GM06990 (cell line): ENCODE results near the gene GRK5.
"Not testable (repeated sequence)": the region's sequence is repeated elsewhere in the genome, so short reads cannot be mapped to it uniquely, and the experiment has no call there.

Experiments
- DNase-seq: peaks from one replicate; pipeline ENCODE4 v3.0.0-alpha.2; 2011; ENCODE audit not compliant: insufficient read length; ENCODE audit errors: extremely low read depth
- H3K27me3 ChIP-seq: replicated peaks from 2 replicates; pipeline ENCODE4 v1.6.0; 2011; ENCODE audit warnings: low read length; ENCODE audit not compliant: control insufficient read depth, insufficient read depth
- H3K36me3 ChIP-seq: 2 replicates; pipeline ENCODE4 v1.5.1; 2011; ENCODE audit warnings: low read length; ENCODE audit not compliant: control insufficient read depth, insufficient read depth
- H3K4me3 ChIP-seq: replicated peaks from 2 replicates; pipeline ENCODE4 v1.5.1; 2011; ENCODE audit warnings: low read depth, mild to moderate bottlenecking, control low read depth, low read length
- CTCF ChIP-seq: IDR thresholded peaks from 2 replicates; pipeline ENCODE4 v1.5.1; 2011; ENCODE audit warnings: low read length, control low read depth, mild to moderate bottlenecking, inconsistent platforms; ENCODE audit not compliant: insufficient read depth, poor library complexity, severe bottlenecking

Gene GRK5

DNA sequence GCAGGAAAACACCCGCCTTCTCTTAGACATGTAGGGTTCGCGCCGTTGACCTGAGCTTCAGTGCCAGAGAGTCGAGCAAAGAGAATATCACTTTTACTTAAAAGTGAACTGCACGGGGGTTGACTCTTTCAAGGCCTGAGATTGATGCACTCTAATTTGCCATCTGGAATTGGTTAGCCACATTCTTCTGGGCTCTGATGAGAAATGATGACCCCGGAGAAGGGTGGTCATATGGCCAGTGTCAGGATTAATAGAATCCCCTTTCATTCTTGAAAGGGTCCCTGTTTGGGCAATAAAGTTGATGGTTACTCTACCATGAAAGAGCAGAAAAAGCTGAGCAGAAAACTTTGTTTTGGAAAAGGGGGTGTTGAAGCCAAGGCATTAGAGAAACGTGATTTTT is 31.2 kb downstream of the GRK5 start:
- no peak overlapping the region for H3K4me3 ChIP-seq
- H3K27me3 ChIP-seq = no peaks in the 10 kb centered on the region
- DNase-seq = no peak
- no peaks in the 10 kb centered on the region for H3K36me3 ChIP-seq
- no peak for TF ChIP-seq CTCF

- H3K4me3 ChIP-seq, H3K27me3 ChIP-seq, DNase-seq, H3K36me3 ChIP-seq: not testable (repeated sequence)
Observed at GRCh38 chr10:119239015-119239414, 31.6 kb downstream of the GRK5 start.

- H3K4me3 ChIP-seq, H3K27me3 ChIP-seq, H3K36me3 ChIP-seq, DNase-seq: not testable (repeated sequence)
Observed at GRCh38 chr10:119239630-119240029, 32.3 kb downstream of the GRK5 start.

- H3K36me3 ChIP-seq = no peaks in the 10 kb centered on the region
- no peak overlapping the region for H3K4me3 ChIP-seq
- H3K27me3 ChIP-seq = no peaks in the 10 kb centered on the region
- TF ChIP-seq CTCF = no peak
- no peak for DNase-seq
Observed at GRCh38 chr10:119241066-119241465, 33.7 kb downstream of the GRK5 start.

GRCh38 chr10:119242186-119242585 is 34.8 kb downstream of the GRK5 start:
- Histone ChIP-seq H3K27me3 (no peaks in the 10 kb centered on the region), H3K36me3 (no peaks in the 10 kb centered on the region), H3K4me3 (no peak overlapping the region)
- TF ChIP-seq CTCF = no peak
- no peak for DNase-seq

DNA sequence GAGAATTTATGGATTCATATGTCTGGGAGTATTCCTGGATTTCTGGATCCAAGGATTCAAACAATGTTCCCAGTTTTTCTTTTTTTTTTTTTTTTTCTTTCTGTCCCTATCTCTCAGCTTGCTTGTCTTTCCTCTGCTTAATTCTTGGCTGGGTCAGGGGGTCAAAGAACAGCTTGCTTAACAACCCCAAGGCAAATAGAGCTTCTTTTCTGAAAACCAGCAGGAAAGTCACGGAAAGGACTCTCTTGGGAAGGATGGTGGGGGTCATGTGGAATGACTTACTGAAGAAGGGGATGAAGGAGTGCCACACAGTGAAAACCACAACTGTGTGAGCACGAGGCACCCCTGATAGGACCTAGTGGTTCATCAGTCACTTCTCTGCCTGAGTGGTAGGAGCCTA is 36.1 kb downstream of the GRK5 start:
- no peak overlapping the region for H3K4me3 ChIP-seq
- H3K27me3 ChIP-seq = no peaks in the 10 kb centered on the region
- no peaks in the 10 kb centered on the region for H3K36me3 ChIP-seq
- no peak for DNase-seq
- no peak for TF ChIP-seq CTCF

DNA sequence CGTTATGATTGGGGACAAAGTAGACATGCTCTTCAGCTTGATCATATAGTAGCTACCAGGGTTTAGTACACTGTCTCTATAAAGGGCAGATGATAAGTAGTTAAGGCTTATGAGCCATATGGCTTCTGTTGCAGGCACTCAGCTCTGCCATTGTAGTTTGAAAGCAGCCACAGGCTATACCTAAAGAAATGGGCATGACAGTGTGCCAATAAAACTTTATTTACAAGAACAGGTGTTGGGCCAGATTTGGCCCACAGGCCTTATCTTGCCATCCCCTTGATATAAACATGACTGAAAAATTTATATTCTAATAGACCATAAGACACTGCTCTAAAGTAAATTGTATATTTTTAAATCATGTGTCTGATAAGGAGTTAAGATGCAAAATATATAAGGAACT is 36.6 kb downstream of the GRK5 start:
- no peak for DNase-seq
- Histone ChIP-seq H3K36me3 (no peaks in the 10 kb centered on the region), H3K27me3 (no peaks in the 10 kb centered on the region), H3K4me3 (no peak overlapping the region)
- no peak for TF ChIP-seq CTCF
